PC-3 (cell line): ENCODE measurements around the gene ICOSLG.

Experiments used
- CTCF ChIP-seq: fragments of 300-600 bp; sonication (generic); conservative IDR thresholded peaks from 2 replicates; pipeline ENCODE4 v1.5.1; 2017; ENCODE audit warnings: antibody characterized with exemption, low read depth, mild to moderate bottlenecking, low read length
- EZH2 ChIP-seq: fragments of 300-600 bp; sonication (generic); IDR thresholded peaks from one replicate; pipeline ENCODE4 v1.6.1; 2017; ENCODE audit warnings: antibody characterized with exemption, mild to moderate bottlenecking, low read length; ENCODE audit not compliant: unreplicated experiment

GRCh38 chr21:44260066-44260465, 19.3 kb upstream of the ICOSLG start:
- TF ChIP-seq CTCF (no peak), EZH2 (no peak)
